A673 (cell line): ENCODE data around the gene SRMS.

Experiments
- EZH2 ChIP-seq: fragments of 200-600 bp; sonication (generic); IDR thresholded peaks from 2 replicates; pipeline ENCODE4 v1.6.1; 2017; ENCODE audit warnings: borderline replicate concordance, low read depth, mild to moderate bottlenecking, mixed read lengths, antibody characterized with exemption, low read length; ENCODE audit not compliant: poor library complexity, severe bottlenecking
- TF ChIP-seq, protein P1 (sequence below): fragments of 300-800, 200-600 bp; sonication (generic); conservative IDR thresholded peaks from 2 replicates; pipeline ENCODE4 v1.5.1; 2017; ENCODE audit warnings: low read depth, mild to moderate bottlenecking, antibody characterized with exemption, low read length, moderate library complexity, mixed read lengths

DNA sequence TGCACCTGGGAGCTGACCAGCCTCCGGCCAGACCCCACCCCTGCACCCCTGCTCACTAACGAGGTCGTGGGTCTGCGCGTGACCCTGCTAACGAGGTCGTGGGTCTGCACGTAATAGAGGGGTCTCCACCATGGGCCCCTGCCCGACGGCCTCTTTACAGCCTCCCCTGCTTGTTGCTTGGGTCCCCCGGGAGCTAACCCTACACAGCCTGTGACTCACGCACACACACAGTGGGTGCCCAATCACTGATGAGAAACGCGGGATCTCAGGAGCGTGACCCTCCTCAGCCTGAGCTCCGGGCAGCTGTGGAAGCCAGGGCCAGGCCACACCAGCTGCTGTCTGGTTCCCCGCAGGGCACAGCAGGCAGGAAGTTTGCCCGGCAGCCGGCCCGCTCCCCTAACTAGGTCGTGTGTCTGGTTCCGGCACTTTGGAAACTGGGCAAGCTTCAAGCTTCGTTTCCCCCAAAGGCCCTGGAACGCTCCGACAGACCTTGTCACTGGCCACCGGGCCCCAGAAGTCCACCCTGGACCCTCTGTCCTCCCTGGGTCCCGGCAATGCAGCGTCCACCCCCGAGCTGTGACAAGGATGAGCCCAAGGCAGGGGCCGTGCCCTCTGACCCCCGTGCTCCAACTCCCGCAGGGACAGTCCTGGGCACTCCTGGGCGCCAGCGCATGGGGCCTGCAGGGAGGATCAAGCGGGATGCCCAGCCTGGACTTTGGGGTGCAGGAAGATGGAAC, 11.1 kb downstream of the SRMS start:
- TF ChIP-seq, protein P1, sequence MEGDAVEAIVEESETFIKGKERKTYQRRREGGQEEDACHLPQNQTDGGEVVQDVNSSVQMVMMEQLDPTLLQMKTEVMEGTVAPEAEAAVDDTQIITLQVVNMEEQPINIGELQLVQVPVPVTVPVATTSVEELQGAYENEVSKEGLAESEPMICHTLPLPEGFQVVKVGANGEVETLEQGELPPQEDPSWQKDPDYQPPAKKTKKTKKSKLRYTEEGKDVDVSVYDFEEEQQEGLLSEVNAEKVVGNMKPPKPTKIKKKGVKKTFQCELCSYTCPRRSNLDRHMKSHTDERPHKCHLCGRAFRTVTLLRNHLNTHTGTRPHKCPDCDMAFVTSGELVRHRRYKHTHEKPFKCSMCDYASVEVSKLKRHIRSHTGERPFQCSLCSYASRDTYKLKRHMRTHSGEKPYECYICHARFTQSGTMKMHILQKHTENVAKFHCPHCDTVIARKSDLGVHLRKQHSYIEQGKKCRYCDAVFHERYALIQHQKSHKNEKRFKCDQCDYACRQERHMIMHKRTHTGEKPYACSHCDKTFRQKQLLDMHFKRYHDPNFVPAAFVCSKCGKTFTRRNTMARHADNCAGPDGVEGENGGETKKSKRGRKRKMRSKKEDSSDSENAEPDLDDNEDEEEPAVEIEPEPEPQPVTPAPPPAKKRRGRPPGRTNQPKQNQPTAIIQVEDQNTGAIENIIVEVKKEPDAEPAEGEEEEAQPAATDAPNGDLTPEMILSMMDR, result no peak
- no peak for TF ChIP-seq EZH2
